ENCODE data around the gene CSPG5.

Gene CSPG5

DNA sequence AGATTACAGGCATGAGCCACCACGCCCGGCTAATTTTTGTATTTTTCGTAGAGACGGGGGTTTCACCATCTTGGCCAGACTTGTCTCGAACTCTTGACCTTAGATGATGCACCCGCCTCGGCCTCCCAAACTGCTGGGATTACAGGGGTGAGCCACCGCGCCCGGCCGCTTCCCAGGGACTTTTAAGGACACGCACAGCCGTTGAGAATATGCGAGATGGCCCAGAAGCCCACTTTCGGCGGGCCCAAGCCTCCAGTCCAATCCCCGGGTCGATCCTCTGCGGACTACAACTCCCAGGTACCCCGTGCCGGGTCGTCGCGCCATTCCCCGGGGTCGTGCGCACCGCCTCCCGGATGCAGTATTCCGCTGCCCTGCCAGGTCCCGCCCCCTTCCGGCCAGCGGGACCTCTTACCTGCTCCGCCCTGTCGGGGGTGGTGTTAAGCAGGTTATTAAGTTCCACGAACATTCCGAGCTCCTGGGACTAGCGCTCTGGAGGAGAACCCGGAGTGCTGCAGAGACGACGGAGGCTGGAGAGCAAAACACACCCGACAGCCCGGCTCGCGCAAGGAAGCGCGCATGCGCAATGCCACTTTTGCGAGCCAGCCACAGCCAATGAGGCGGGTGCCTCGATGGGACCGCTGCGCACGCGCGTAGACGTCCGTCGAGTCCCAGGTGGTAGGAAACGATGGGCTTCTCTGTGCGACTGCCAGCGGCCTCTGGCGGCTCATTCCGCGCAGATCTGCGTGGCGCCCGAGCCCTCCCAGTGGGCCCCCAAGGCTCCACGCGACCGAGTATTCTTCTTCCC is 65.3 kb downstream of the CSPG5 start, which contains the start of gene ELP6:
Gene ELP6, minus strand, starts transcription at position 588 of the 805 bp plus-strand sequence. Its CDS starts 122 bp downstream, at position 466.
- peak; percentile 93 for DNase-seq (ENCODE audit: low spot score)
- in situ Hi-C loops (cut with MboI; ENCODE audit: low pct_unique_long_range_greater_than_20kb, low sequenced_read_pairs, unreplicated experiment): loop anchor here (25.0 kb wide), 1 partner anchor 474 kb away; no protein-coding TSS in a partner anchor
- TF ChIP-seq CTCF (IDR thresholded peaks at IDR 0.05; ENCODE audit: extremely low read depth, insufficient read depth, missing control alignments): peak; percentile 79

GRCh38 chr3:47512416-47513124 is 66.1 kb downstream of the CSPG5 start:
- DNase-seq (ENCODE audit: low spot score): no peak
- in situ Hi-C loops (cut with MboI; ENCODE audit: low pct_unique_long_range_greater_than_20kb, low sequenced_read_pairs, unreplicated experiment): loop anchor here (25.0 kb wide), 1 partner anchor 475 kb away; no protein-coding TSS in a partner anchor
- TF ChIP-seq CTCF (IDR thresholded peaks at IDR 0.05; ENCODE audit: extremely low read depth, insufficient read depth, missing control alignments): no peak

All from GM13977 (cell line).